H1 (cell line): ENCODE results near the gene MCF2L. TPM values are rescaled to one million over a fixed set of nuclear protein-coding genes. Genes with fewer than 3 reads are reported as not detected.

Experiments used
- CTCF ChIA-PET: fragments of 300-600 bp; sonication (Branson Sonifier 250); formaldehyde crosslinking; loops from one replicate; lab custom pipeline; 2021; ENCODE audit not compliant: partially characterized antibody; lab: Charles Lee
- POLR2A ChIA-PET: fragments of 300-600 bp; sonication (Branson Sonifier 250); formaldehyde crosslinking; loops from one replicate; lab custom pipeline; 2021; ENCODE audit warnings: inconsistent platforms; ENCODE audit not compliant: partially characterized antibody; lab: Charles Lee
- DNase-seq, 2 experiments: peaks; one replicate each; pipeline versions ENCODE4 v3.0.0 to v3.0.0-alpha.2; 2010 to 2022; ENCODE audit warnings: low spot score in 2 of 2, low read depth in 1 of 2, mixed read lengths in 1 of 2
- FAIRE-seq: peaks from 2 replicates; lab custom pipeline; 2011; peaks lifted over from hg19 to GRCh38; lab: Jason Lieb, UNC
- H2AFZ ChIP-seq: 2 replicates; pipeline ENCODE4 v1.8.1; 2012; ENCODE audit warnings: low read length, inconsistent platforms
- H2AK5ac ChIP-seq: 2 replicates; pipeline ENCODE4 v1.6.1; 2013; ENCODE audit warnings: low read depth, low read length
- H2BK120ac ChIP-seq: replicated peaks from 2 replicates; pipeline ENCODE3; 2013; ENCODE audit warnings: low read depth, low read length, inconsistent platforms
- H2BK12ac ChIP-seq: 2 replicates; pipeline ENCODE4 v1.6.1; 2013; ENCODE audit warnings: low read depth, low read length
- H2BK15ac ChIP-seq: 2 replicates; pipeline ENCODE4 v1.6.1; 2013; ENCODE audit warnings: low read length
- H2BK20ac ChIP-seq: 2 replicates; pipeline ENCODE4 v1.6.1; 2013; ENCODE audit warnings: low read length
- H2BK5ac ChIP-seq: 2 replicates; pipeline ENCODE4 v1.6.1; 2013; ENCODE audit warnings: low read depth, low read length
- H3K14ac ChIP-seq: 2 replicates; pipeline ENCODE4 v1.6.1; 2013; ENCODE audit warnings: inconsistent platforms; ENCODE audit not compliant: insufficient read length
- H3K18ac ChIP-seq: 2 replicates; pipeline ENCODE4 v1.6.1; 2013; ENCODE audit warnings: low read length; ENCODE audit errors: extremely low read depth
- H3K23ac ChIP-seq: 2 replicates; pipeline ENCODE4 v1.6.1; 2013; ENCODE audit warnings: inconsistent platforms; ENCODE audit not compliant: insufficient read length
- H3K23me2 ChIP-seq: 2 replicates; pipeline ENCODE4 v1.6.1; 2013; ENCODE audit warnings: low read depth, low read length
- H3K27ac ChIP-seq: 2 replicates; pipeline ENCODE4 v1.6.1; 2011; ENCODE audit warnings: low read depth, low read length, inconsistent platforms
- H3K27me3 ChIP-seq, 4 experiments: replicated peaks in 1 of 4; 1 replicate in 1 of 4; 2 replicates in 3 of 4; pipeline versions ENCODE4 v1.6.1 to v1.8.1; 2011 to 2013; ENCODE audit warnings: low read length in 3 of 4, mild to moderate bottlenecking in 3 of 4, inconsistent platforms in 2 of 4, mixed read lengths in 2 of 4, moderate library complexity in 1 of 4; ENCODE audit not compliant: control insufficient read depth in 3 of 4, insufficient read depth in 3 of 4; ENCODE audit errors: extremely low read depth in 1 of 4
- H3K36me3 ChIP-seq, 4 experiments: 2 replicates each; pipeline versions ENCODE4 v1.6.1 to v1.8.1; 2011 to 2013; ENCODE audit warnings: mild to moderate bottlenecking in 4 of 4, low read length in 3 of 4, moderate library complexity in 2 of 4, control low read depth in 1 of 4, inconsistent platforms in 1 of 4; ENCODE audit not compliant: insufficient read depth in 4 of 4, control insufficient read depth in 2 of 4
- H3K4ac ChIP-seq: replicated peaks from 2 replicates; pipeline ENCODE3; 2013; ENCODE audit warnings: low read length, low read depth, mixed read lengths, inconsistent platforms; ENCODE audit not compliant: insufficient read length
- H3K4me1 ChIP-seq, 4 experiments: replicated peaks in 1 of 4; 1 replicate in 1 of 4; 2 replicates in 3 of 4; pipeline versions ENCODE4 v1.6.1 to v1.8.1; 2011 to 2013; ENCODE audit warnings: low read length in 3 of 4, inconsistent platforms in 2 of 4, mixed read lengths in 1 of 4; ENCODE audit not compliant: insufficient read depth in 4 of 4, control insufficient read depth in 3 of 4
- H3K4me2 ChIP-seq, 2 experiments: 2 replicates each; pipeline versions ENCODE4 v1.6.1 to v1.8.1; 2011 to 2013; ENCODE audit warnings: low read depth in 2 of 2, low read length in 2 of 2, control low read depth in 1 of 2, inconsistent platforms in 1 of 2, mild to moderate bottlenecking in 1 of 2; ENCODE audit not compliant: insufficient read depth in 1 of 2
- H3K4me3 ChIP-seq, 4 experiments: fragments of 200-600, 300-600 bp in 1 of 4; sonication (generic), shearing (Covaris generic), sonication (Bioruptor Twin) in 1 of 4; 2 replicates each; pipeline versions ENCODE4 v1.5.1 to v1.8.1; 2011 to 2016; ENCODE audit warnings: low read length in 4 of 4, low read depth in 3 of 4, control low read depth in 2 of 4, inconsistent platforms in 2 of 4, mild to moderate bottlenecking in 2 of 4, mixed read lengths in 1 of 4, moderate library complexity in 1 of 4; ENCODE audit not compliant: insufficient read depth in 2 of 4; ENCODE audit errors: extremely low read depth in 1 of 4
- H3K56ac ChIP-seq: replicated peaks from 2 replicates; pipeline ENCODE3; 2013; ENCODE audit warnings: low read depth, mild to moderate bottlenecking, mixed read lengths, low read length, inconsistent platforms; ENCODE audit not compliant: insufficient read length
- H3K79me1 ChIP-seq: 2 replicates; pipeline ENCODE4 v1.6.1; 2013; ENCODE audit warnings: low read depth, low read length, control low read depth
- H3K79me2 ChIP-seq, 2 experiments: 2 replicates each; pipeline versions ENCODE4 v1.6.1 to v1.8.1; 2012 to 2013; ENCODE audit warnings: low read length in 2 of 2, mild to moderate bottlenecking in 2 of 2, inconsistent platforms in 1 of 2; ENCODE audit not compliant: insufficient read depth in 2 of 2, control insufficient read depth in 1 of 2
- H3K9ac ChIP-seq, 4 experiments: replicated peaks in 1 of 4; 1 replicate in 1 of 4; 2 replicates in 3 of 4; pipeline versions ENCODE4 v1.6.1 to v1.8.1; 2011 to 2013; ENCODE audit warnings: low read depth in 3 of 4, low read length in 3 of 4, control low read depth in 2 of 4, mild to moderate bottlenecking in 2 of 4, moderate library complexity in 2 of 4, inconsistent platforms in 1 of 4; ENCODE audit errors: extremely low read depth in 1 of 4
- H3K9me3 ChIP-seq, 2 experiments: 2 replicates each; pipeline versions ENCODE4 v1.6.1 to v1.8.1; 2012 to 2013; ENCODE audit warnings: mild to moderate bottlenecking in 2 of 2, moderate library complexity in 2 of 2, control low read depth in 1 of 2, inconsistent platforms in 1 of 2, low read depth in 1 of 2, low read length in 1 of 2, mixed read lengths in 1 of 2; ENCODE audit not compliant: insufficient read depth in 2 of 2
- H4K20me1 ChIP-seq, 2 experiments: replicated peaks in 1 of 2; 2 replicates each; pipeline versions ENCODE3 to v1.8.1; 2011 to 2013; ENCODE audit warnings: inconsistent platforms in 2 of 2, low read length in 2 of 2, mild to moderate bottlenecking in 1 of 2; ENCODE audit not compliant: insufficient read depth in 2 of 2, control insufficient read depth in 1 of 2
- H4K5ac ChIP-seq: 2 replicates; pipeline ENCODE4 v1.6.1; 2013; ENCODE audit warnings: low read length, low read depth, mixed read lengths, inconsistent platforms; ENCODE audit not compliant: insufficient read length
- H4K8ac ChIP-seq: 2 replicates; pipeline ENCODE4 v1.8.0; 2013; ENCODE audit warnings: mild to moderate bottlenecking, moderate library complexity, low read length, inconsistent platforms; ENCODE audit not compliant: insufficient read depth; ENCODE audit errors: extremely low read depth
- H4K91ac ChIP-seq: replicated peaks from 2 replicates; pipeline ENCODE3; 2013; ENCODE audit warnings: low read length, mixed read lengths, inconsistent platforms; ENCODE audit not compliant: insufficient read length
- EZH2 ChIP-seq: fragments of 200-600 bp; sonication (generic); IDR thresholded peaks from 2 replicates; pipeline ENCODE4 v1.7.1; 2012; ENCODE audit warnings: low read depth, mild to moderate bottlenecking, moderate library complexity, low read length, inconsistent platforms; ENCODE audit not compliant: severe bottlenecking
- KDM5A ChIP-seq: fragments of 200-600 bp; IDR thresholded peaks from 2 replicates; pipeline ENCODE4 v1.7.1; 2012; ENCODE audit warnings: mild to moderate bottlenecking, low read length, inconsistent platforms, mixed read lengths
- SP2 ChIP-seq: IDR thresholded peaks from 2 replicates; pipeline ENCODE4 v1.6.1; 2012; ENCODE audit warnings: mild to moderate bottlenecking, low read length, inconsistent platforms
- TBP ChIP-seq: IDR thresholded peaks from 2 replicates; pipeline ENCODE4 v1.6.1; 2011; ENCODE audit warnings: low read depth, low read length, improper control_type of control experiment
- YY1 ChIP-seq: IDR thresholded peaks from 2 replicates; pipeline ENCODE4 v1.6.1; 2011; ENCODE audit warnings: low read depth, mild to moderate bottlenecking, low read length
- WGBS, 2 experiments: shearing (Covaris generic) in 1 of 2; methylation state at CpG; one replicate each; pipeline versions ENCODE4 v1.1.6 to v1.1.7; 2013 to 2015; ENCODE audit warnings: low lambda C conversion rate in 2 of 2, mixed read lengths in 2 of 2, inconsistent platforms in 1 of 2, low coverage in 1 of 2, missing lambda C conversion rate in 1 of 2; ENCODE audit not compliant: insufficient replicate concordance in 2 of 2, insufficient coverage in 1 of 2, insufficient read length in 1 of 2; ENCODE audit errors: extremely low coverage in 1 of 2, missing lambda C conversion rate in 1 of 2; 5-methylcytosine and 5-hydroxymethylcytosine counted together
- polyA plus RNA-seq, 7 experiments: library from polyadenylated mRNA; depleted of rRNA in 3 of 7; stranded (reverse) in 5 of 7; unstranded in 2 of 7; fragments of >200 nt in 5 of 7; fragments of 200-250 nt in 2 of 7; gene quantifications; 1 replicate in 5 of 7; 2 replicates in 1 of 7; 4 replicates in 1 of 7; pipeline versions ENCODE4 v1.2.1 to v1.2.3, GENCODE V29; 2011 to 2013; ENCODE audit warnings: missing spikeins in 2 of 7, mixed read lengths in 2 of 7
- total RNA-seq: library from RNA; stranded (reverse); fragmentation: NEBNext Ultra II Directional; extraction: Animal tissue kit (Norgen Biotek cat#: 25700); gene quantifications from 2 replicates; pipeline ENCODE4 v1.2.1, GENCODE V29; 2021

MCF2L gene
- total and polyA plus RNA-seq, 2 of the 8 experiments (the other 6 are each of a cell fraction or from before 2014, with no cell fraction given) = 10.1 to 24.4 TPM

- H3K18ac ChIP-seq = no peak overlapping the region
- H3K79me1 ChIP-seq = 0 out of 2 replicates have a peak, but pooled peaks cover 2% of the 10 kb centered on the region
- H3K14ac ChIP-seq = no peak overlapping the region
- no peak overlapping the region for H4K5ac ChIP-seq
- H3K23me2 ChIP-seq = peaks cover 7% of the 10 kb centered on the region; the same call in 1 of the 2 replicates
- H3K23ac ChIP-seq = no peak overlapping the region
- no peak overlapping the region for H4K91ac ChIP-seq
- no peak overlapping the region for H3K9ac ChIP-seq
- no peak overlapping the region for H2BK120ac ChIP-seq
- peaks cover 0 to 2% (median 0%) of the 10 kb centered on the region in 4 experiments; a peak in 3 of 7 replicates for H3K27me3 ChIP-seq
- peaks cover 3 to 14% of the 10 kb centered on the region in 2 experiments for H4K20me1 ChIP-seq
- TF ChIP-seq KDM5A (no peak), EZH2 (no peak), YY1 (no peak), SP2 (no peak), TBP (no peak)
- no peak overlapping the region for H3K4me2 ChIP-seq
- no peak overlapping the region for H2BK5ac ChIP-seq
- H3K9me3 ChIP-seq = no peaks in the 10 kb centered on the region
- H3K4ac ChIP-seq = no peak overlapping the region
- no peak overlapping the region for H3K27ac ChIP-seq
- CTCF ChIA-PET = interaction anchor here (1.3 to 1.4 kb wide), 2 partner anchors 21 to 32 kb away, joined by 5 read pairs; no protein-coding TSS in a partner anchor
- no peak overlapping the region for H2AK5ac ChIP-seq
- POLR2A ChIA-PET = no interaction called here
- DNase-seq = no peak
- H3K79me2 ChIP-seq = no peaks in the 10 kb centered on the region
- H3K56ac ChIP-seq = no peak overlapping the region
- peaks cover 0 to 3% (median 0%) of the 10 kb centered on the region in 4 experiments; a peak in 1 of 7 replicates for H3K4me1 ChIP-seq
- no peak overlapping the region for H2BK20ac ChIP-seq
- no peak overlapping the region for H2BK15ac ChIP-seq
- H2BK12ac ChIP-seq = no peak overlapping the region
- H2AFZ ChIP-seq = no peak overlapping the region
- WGBS, 2 experiments = 94% methylated on average over 10 of the region's 11 CpGs; no CpG with 5 or more reads in 1 of the 2 experiments
- no peaks in the 10 kb centered on the region for H3K36me3 ChIP-seq
- no peak overlapping the region for H4K8ac ChIP-seq
- no peak overlapping the region for H3K4me3 ChIP-seq
- no peak for FAIRE-seq
Observed at GRCh38 chr13:112963641-112964040, 5.4 kb upstream of the MCF2L start.
